Measurements from ENCODE around the gene MIB1.

- TF ChIP-seq CTCF (IDR thresholded peaks at IDR 0.05; ENCODE audit: poor library complexity), result no peak
- no peak for TF ChIP-seq EZH2phosphoT487 (IDR thresholded peaks at IDR 0.05; ENCODE audit: low read depth, severe bottlenecking, unreplicated experiment)
- no peak for TF ChIP-seq EZH2 (IDR thresholded peaks at IDR 0.05; ENCODE audit: borderline replicate concordance)
Observed at GRCh38 chr18:21747764-21748693, 7.4 kb downstream of the MIB1 start.

All from hepatocyte (in vitro differentiated cells).